Measurements from ENCODE around the gene USP36.
"Not testable (repeated sequence)": the region's sequence is repeated elsewhere in the genome, so short reads cannot be mapped to it uniquely, and the experiment has no call there.

USP36 gene

DNA sequence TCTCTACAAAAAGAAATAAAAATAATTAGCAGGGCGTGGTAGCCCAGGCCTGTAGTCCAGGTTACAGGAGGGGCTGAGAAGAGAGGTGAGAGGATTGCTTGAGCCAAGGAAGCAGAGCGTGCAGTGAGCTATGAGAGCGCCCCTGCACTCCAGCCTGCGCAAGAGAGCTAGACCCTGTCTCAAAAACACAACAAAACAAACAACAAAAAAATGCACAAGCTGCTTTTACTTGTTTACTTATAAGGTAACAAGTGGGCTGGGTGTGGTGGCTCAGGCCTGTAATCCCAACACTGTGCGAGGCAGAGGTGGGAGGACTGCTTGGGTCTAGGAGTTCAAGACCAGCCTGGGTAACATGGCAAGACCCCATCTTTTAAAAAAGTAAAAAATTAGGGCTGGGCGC is 60.3 kb downstream of the USP36 start:
- DNase-seq (ENCODE audit: low read depth, low spot score): no peak
- peak overlapping the region; percentile 70 for H3K27ac ChIP-seq

DNA sequence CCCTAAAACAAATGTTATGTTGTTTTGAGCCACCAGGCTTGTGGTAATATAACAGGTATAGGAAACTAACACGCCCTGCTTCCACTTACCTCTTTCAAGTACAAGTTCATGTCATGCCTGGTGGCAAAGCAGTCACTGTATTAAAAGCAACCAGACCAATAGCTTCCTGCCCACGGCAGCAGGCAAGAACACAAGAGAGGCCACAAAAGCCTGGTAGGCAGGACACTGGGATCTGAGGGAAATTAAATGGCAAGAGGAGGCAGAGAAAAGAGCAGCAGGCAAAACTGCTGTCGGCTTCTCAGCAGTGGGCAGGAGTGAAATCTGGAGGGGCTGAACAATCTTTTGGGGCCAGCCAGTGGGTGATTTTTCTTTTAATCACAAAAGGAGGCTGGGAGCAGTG is 60.8 kb downstream of the USP36 start:
- peak overlapping the region; percentile 70 for H3K27ac ChIP-seq
- DNase-seq (ENCODE audit: low read depth, low spot score): no peak

DNA sequence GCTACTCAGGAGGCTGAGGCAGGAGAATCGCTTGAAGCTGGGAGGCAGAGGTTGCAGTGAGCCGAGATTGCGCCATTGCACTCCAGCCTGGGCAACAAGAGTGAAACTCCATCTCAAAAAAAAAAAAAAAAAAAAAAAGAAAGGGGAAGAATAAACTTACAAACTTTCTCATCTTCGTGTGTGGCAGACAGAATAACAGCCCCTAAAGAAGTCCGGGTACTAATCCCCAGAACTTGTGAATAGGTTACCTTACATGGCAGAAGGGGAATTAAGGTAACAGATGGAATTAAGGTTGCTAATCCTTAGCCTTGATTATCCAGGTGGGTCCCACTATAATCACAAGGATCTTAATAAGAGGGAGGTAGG is 61.3 kb downstream of the USP36 start:
- DNase-seq (ENCODE audit: low read depth, low spot score): not testable (repeated sequence)
- H3K27ac ChIP-seq: peak overlapping the region; percentile 70

DNA sequence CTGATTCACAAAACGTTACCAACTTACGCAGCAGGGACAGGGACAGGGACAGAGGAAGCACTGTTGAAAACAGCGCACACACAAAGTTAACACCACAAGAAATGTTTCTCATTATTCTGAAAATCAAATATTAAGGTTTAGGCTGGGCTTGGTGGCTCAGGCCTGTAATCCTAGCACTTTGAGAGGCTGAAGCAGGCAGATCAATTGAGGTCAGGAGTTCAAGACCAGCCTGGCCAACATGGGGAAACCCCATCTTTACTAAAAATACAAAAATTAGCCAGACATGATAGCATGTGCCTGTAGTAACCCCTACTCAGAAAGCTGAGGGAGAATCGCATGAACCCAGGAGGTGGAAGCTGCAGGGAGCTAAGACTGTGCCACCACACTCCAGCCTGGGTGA is 62.7 kb downstream of the USP36 start:
- DNase-seq (ENCODE audit: low read depth, low spot score): no peak
- H3K27ac ChIP-seq: no peak overlapping the region

DNA sequence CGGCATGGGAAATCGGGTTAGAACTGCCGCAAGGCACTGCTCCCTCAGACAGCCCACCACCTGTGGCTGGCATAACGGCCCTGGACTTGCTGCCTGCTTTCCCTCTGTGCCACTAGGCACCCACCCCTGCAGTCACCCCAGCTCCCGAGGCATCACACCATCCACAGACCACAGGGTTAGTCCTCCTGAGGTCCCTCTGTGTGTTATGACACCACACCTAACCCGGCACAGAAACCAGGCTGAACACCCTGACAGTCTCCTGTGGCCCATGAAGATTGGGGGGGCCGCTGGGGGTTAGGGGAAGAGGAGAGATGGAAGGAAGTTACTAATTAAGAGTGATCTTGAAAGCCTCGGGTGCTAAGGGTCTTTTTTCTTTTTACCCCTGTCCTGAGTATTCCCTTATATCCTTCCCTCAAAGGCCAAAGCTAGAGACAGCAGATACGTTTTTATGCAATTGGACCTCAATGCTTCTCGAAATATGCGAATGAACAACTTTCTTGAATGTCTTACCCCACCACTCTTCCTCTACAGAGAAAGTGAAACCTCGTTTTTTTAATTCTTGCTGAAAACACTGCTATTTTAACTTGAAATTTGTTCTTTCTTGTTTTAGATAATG is 65.5 kb downstream of the USP36 start:
- no peak for DNase-seq (ENCODE audit: low read depth, low spot score)
- H3K27ac ChIP-seq: peak overlapping the region; percentile 19

DNA sequence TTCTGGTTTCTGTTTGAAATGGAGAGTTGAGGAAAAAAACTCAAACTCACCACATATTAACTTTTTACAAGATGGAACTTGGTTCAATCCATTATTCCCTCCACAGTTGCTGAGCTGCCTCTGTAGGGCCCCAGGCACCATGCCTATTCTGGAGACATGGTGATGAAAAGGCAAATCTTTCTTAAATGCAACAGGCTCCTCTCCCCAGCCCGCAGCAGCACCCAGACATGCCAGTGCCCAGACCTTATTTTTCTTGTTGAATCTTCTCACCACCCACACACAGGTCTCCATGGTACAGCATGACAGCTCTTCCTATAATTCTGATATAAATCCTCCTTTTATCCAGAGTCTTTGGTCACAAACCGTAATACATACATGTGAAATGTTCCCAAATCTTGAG is 66.2 kb downstream of the USP36 start:
- no peak for DNase-seq (ENCODE audit: low read depth, low spot score)
- peak overlapping the region; percentile 19 for H3K27ac ChIP-seq

DNA sequence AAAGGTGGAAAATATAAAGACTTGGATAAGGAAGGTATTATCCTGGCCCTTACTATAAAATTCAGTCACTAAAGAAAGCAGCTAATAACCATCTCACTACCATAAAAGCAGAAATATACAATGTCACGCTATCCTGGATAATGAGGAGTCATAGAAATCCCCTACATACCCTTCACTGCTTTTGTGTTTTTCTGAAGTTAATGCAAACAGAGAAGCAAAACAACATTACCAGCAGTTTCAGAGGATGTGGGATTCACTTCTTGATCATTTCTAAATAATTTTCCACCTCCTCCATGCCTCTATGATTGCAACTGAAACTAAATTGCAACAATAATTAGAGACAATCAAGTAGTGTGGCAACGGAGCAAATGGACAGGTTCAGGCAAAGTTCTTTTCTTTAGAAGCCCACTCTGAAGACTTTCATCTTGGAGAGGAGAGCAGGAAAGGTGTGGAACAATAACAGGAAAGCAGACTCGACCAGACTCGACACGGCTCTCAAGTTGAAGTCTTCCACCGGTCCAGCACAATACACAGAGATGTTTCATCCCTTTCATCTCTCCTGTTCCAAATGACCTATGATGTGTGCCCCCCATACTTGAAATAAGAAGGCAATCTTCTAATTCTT is 68.7 kb downstream of the USP36 start:
- no peak overlapping the region for H3K27ac ChIP-seq
- no peak for DNase-seq (ENCODE audit: low read depth, low spot score)

DNA sequence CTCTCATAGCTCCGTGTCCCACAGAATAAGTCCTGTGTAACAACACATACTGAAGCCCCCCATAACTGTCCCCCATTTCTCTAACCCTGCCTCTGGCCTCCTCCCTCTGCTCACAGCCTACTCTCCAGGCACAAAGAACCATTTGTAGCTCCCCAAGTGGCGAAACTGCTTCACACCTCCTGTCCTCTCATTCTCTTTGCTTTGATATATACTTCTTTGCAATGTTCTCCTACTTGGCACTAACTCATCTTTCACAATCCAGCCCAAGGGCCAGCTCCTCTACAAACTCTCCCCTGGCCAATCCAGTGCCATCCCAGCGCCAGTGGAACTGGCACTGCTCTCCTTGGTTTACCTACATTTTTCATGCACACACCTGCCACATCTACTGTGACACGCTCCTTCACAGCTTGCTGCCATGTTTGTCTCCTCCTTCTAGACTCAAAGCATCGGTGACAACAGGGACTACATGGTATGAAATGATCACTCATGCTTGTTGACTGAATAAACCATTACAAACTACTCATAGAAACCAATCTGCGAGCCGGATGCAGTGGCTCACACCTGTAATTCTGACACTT is 71.3 kb downstream of the USP36 start:
- no peak overlapping the region for H3K27ac ChIP-seq
- DNase-seq (ENCODE audit: low read depth, low spot score): no peak

DNA sequence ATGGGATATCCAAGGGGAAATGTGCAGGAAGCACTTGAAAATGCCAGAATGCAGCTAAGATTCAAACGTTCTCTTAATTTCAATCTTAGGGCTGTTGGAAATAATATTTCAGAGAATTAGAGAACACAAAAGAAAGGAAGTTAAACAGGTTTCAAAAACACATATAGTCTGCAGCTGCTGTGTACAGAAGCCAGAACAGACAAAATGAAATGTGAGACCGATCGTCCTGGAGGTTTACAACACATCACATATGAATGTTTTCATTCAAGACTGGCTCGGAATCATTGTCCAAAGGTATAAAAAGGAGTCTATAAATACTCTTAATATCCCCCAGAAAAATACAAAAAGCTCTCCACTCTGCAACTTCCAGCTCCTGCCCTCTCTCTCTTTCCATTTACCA is 72.8 kb downstream of the USP36 start:
- DNase-seq (ENCODE audit: low read depth, low spot score): no peak
- peak overlapping the region; percentile 6 for H3K27ac ChIP-seq

DNA sequence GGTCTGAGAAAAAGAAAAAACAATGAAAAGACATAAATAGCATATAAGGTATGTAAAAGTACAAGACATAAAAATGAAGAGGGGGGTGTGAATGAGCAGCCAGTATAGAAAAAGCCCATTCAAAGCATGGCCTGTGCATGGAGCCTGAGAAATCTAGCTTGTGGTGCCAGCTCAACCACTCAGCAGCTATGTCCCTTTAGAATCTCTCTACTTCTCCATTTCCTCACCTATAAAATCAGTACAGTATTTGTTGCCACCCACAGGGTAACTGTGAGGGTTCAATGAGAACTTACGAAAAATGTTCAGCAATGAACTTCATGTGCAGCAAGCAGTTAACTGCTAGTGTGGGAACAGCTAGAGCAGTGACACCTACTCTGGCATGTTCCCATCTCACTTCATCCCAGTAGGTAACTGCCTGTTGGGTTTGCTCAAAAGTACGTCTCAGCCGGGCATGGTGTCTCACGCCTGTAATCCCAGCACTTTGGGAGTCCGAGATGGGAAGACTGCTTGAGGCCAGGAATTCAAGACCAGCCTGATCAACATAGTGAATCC is 73.8 kb downstream of the USP36 start:
- no peak for DNase-seq (ENCODE audit: low read depth, low spot score)
- peak overlapping the region; percentile 11 for H3K27ac ChIP-seq

DNA sequence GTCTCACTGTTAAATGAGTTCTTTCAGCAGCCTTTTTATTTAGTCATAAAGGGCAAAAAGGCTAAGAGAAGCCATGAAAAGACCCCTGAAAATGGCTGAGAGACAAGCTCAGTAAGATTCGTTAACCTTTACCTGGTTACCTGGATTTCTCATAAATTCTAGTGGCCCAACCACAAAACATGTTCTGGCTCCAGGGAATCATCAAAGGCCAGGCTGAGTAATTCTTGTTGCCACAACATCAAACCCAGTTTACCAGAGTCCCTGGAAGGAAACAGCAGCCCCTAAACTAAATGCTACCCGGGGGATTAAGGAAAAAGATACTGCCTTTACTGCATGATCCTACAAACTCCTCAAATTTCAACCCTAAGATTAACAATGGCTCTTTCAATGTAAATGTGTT is 74.4 kb downstream of the USP36 start:
- no peak for DNase-seq (ENCODE audit: low read depth, low spot score)
- peak overlapping the region; percentile 11 for H3K27ac ChIP-seq

DNA sequence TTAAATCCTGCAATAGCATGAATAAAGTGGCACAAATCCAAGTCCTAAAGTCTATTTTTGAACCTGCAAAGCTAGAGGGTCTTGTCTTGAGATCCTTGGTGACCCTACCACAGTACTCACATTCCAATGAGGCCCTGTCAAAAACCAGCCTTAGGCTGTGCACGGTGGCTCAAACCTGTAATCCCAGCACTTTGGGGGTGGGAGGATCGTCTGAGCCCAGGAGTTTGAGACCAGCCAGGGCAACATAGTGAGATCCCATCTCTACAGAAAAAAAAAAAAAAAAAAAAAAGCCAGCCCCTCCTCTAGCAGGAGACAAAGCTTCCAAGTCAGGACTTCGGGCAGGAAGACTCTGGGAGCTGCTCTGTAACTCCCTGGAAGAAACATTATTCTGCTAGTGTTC is 74.8 kb downstream of the USP36 start:
- H3K27ac ChIP-seq: peak overlapping the region; percentile 11
- DNase-seq (ENCODE audit: low read depth, low spot score): no peak

DNA sequence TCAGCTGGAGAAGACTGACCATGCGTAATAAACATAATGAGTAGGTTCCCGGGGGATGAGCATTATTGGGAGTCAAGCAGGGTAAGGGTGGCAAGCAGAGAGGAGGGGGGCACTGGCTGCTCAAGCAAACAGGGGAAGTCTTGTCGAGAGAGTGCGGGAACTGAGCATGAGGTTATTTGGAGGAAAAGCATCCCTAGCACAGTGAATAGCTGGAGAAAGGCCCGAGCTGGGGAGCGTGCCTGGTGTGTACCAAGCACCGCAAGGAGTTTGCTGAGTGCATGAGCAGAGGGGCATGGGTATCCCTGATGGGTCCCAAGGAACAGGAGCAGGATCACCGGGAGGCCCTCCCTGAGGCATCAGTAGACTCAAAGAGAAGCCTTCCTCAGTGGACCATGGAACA is 75.7 kb downstream of the USP36 start:
- no peak overlapping the region for H3K27ac ChIP-seq
- DNase-seq (ENCODE audit: low read depth, low spot score): no peak

DNA sequence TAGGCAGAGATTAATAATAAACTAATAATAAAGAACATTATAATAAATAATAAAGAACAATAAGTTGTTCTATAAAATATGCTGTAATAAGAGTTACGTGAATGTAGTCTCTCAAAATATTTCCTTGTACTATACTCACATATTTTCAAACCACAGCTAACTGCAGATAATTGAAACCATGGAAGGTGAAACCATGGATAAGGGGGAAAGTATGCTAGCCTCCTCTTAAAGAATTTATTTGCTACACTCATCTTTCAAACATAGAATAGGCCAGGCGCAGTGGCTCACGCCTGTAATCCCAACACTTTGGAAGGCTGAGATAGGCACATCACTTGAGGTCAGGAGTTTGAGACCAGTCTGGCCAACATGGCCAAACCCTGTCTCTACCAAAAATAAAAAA is 77.1 kb downstream of the USP36 start:
- no peak for DNase-seq (ENCODE audit: low read depth, low spot score)
- H3K27ac ChIP-seq: no peak overlapping the region

DNA sequence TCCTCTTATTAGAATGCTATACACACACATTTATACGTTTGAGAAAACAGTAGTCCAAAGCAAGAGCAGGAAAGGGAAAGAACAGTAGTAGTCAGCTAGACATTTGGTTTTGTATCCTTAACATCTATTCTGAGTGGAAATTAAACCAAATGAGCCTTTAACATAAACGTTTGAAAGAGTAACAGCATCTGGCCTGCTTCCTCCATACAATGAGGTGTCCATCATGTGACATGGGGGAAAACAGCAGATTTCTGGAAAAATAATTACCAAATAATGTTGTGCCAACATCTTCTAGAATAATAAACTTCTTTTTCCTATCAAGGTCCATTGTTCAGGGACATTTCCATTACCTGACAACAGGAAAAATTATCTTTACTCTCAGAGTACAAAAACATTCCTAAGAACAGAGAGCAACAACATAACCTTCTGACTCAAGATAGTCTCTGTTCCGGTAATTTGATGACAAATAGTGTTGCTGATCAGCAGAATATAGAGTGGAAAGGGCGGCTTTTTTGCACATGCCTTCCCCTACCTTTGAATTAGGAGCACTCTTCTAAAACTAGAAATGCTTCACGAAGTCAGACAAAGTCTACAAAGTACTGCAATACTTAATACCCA is 78.7 kb downstream of the USP36 start:
- H3K27ac ChIP-seq: no peak overlapping the region
- DNase-seq (ENCODE audit: low read depth, low spot score): no peak

DNA sequence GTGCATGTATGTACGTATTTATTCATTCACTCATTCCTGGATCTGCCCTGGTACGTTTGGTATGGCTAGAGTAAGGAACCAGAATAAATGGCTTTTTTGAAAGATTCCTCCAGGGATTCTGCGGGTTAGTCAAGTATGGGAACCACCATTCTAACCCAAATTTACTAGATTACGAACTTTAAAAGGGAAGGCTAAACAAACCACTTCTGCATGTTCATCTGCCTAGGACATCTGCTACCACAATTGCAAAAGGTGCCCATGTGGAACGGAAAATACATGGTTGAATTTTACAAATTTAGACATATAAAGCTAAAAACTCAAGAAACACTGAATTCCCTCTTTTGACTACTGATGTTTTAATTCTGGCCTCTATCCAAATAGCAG is 80.7 kb downstream of the USP36 start:
- DNase-seq (ENCODE audit: low read depth, low spot score): no peak
- no peak overlapping the region for H3K27ac ChIP-seq

DNA sequence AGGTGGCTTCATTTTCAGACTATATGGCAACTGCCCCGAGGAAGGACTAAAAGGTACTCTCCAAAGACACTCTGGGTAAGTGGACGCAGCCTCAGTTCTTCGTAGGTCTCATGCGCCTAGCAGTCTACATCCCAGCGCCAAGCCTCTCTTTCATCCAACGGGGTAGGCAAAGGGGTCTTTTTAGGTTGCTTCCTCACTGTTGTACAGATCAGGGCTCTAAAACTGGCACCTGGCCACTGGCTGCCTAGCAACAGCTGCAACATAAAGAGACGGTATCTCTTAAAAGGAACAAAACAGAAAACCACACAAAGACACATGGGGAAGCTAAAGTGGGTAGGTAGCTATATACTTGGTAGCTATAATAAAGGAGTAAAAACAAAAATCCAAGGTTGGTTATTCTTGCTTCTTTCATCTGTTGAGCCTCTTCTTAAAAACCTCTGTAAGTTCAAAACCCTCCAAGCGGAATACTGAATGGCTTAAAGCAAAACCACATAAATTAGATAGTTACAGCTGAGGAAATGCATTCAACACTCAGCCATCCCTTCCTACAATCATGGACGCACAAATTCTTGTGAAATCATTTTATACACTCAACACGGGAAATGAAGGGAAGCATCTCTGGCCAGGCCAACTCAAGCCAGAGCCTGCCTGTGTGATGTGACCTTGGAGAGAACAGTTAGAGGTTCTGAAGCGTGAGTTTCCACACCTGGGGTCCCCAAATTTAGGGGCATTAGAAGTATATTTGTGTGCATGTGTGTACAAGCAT is 81.2 kb downstream of the USP36 start:
- no peak for DNase-seq (ENCODE audit: low read depth, low spot score)

DNA sequence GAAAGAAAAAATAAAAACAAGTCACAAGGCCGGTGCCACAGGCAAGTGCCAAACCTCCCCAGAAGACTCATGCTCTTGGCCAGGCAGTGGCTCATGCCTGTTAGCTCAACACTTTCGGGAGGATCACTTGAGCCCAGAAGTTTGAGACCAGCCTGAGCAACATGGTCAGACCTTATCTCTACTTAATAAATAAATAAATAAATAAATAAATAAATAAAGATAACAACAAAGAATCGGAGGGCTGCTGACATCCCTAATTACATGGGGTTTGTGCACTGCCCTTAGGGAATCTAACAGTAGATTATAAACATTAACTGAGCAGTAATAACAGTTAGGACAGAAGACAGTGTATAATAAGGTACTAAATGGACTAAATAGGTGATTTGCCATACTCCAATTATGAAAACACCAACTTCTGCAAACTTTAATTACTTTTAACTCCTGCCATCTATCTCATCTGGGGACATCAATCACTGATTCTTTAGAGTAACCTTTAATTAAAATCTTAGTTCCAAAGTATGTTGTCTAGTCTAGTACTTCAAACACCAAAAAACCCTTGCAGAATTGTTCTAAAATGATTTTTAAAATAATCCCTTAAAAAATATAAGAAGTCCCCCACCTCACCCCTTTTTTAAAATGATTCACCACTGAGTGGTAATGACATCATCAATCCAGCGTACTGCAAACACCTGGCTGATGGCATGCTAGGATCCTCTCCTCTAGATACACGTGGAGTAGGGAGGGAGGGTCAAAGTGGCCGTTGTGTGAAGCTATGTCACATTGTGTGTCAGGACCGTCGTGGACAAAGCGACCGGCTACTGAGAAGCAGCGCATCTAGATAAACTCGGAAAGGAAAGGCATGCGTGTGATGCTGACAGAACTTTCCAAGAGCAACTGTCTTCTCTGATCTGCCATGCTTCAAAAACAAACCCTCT is 87.0 kb downstream of the USP36 start:
- H3K27ac ChIP-seq: no peak overlapping the region

More for the DNA sequence above, 81.2 kb downstream of the USP36 start:
- H3K27ac ChIP-seq: no peak overlapping the region

DNA sequence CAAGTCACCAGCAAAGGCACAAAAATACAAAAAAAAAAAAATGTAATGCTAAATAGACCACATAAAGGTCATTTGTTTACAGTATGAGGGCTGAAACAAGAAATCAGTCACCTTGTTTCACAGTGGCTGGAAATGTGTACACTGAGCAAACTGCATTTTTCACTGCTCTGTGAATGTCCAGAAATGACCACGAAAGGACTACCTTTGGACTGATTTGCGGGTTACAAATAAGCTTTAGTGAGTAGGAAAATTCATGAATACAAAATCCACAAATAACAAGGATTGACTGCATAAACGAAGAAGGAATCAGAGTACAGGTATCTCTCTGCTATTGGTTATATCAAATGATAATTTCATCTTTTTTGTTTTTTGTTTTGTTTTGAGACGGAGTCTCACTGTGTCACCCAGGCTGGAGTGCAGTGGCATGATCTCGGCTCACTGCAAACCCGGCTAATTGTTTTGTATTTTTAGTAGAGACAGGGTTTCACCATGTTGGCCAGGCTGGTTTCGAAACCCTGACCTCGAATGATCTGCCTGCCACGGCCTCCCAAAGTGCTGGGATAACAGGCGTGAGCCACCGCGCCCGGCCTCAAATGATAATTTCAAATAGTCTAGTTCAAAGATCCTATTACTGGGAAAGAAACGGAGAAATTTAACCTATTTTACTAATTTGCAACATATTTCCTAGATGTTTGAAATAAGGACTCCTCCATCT is 89.0 kb downstream of the USP36 start:
- no peak for DNase-seq (ENCODE audit: low read depth, low spot score)
- H3K27ac ChIP-seq: no peak overlapping the region

More for the DNA sequence above, 87.0 kb downstream of the USP36 start:
- no peak for DNase-seq (ENCODE audit: low read depth, low spot score)

Measured in epithelial cell of prostate (primary cell).